HepG2 (cell line): ENCODE data around the gene CFAP54. TPM values are rescaled to one million over a fixed set of nuclear protein-coding genes. Genes with fewer than 3 reads are reported as not detected.
"Not testable (repeated sequence)": the region's sequence is repeated elsewhere in the genome, so short reads cannot be mapped to it uniquely, and the experiment has no call there.

Experiments used
- ATAC-seq: fragments of 200-7000 bp; cut with Tn5 transposase; 3 replicates; pipeline ENCODE4 v1.9.1; 2020; ENCODE audit warnings: mild to moderate bottlenecking, moderate library complexity
- BruUV-seq: library from RNA; stranded (reverse); fragments of 400-500 nt; replicated peaks from 2 replicates; lab custom pipeline; 2021; lab: Mats Ljungman, UMichigan
- CTCF ChIA-PET: fragments of 300-600 bp; formaldehyde crosslinking; extraction: SDS; loops from one replicate; lab custom pipeline; 2021; ENCODE audit warnings: low total read pairs, inconsistent platforms, low intra/inter-chr PET ratio; lab: Yijun Ruan, JAX
- POLR2A ChIA-PET: fragments of 350-600 bp; sonication (Branson Sonifier 250); formaldehyde crosslinking; loops from one replicate; lab custom pipeline; 2020; ENCODE audit warnings: antibody characterized with exemption, inconsistent platforms; lab: Yijun Ruan, JAX
- DNase-seq: peaks from one replicate; pipeline ENCODE4 v3.0.0-alpha.2; 2015; ENCODE audit warnings: low spot score
- FAIRE-seq: peaks from 3 replicates; lab custom pipeline; 2011; peaks lifted over from hg19 to GRCh38; lab: Jason Lieb, UNC
- H2AFZ ChIP-seq: one replicate; pipeline ENCODE4 v1.6.1; 2011; ENCODE audit warnings: low read length, inconsistent platforms
- H3K27ac ChIP-seq: fragments of 300-600 bp; 3 replicates; pipeline ENCODE4 v1.8.0; 2011; ENCODE audit warnings: mixed run types, mild to moderate bottlenecking, mixed read lengths, low read length, inconsistent platforms; ENCODE audit not compliant: insufficient read depth; ENCODE audit errors: extremely low read length
- H3K27me3 ChIP-seq, 2 experiments: fragments of 200-600 bp in 1 of 2; 2 replicates in 1 of 2; 3 replicates in 1 of 2; pipeline versions ENCODE4 v1.6.0 to v1.8.0; 2011; ENCODE audit warnings: low read length in 2 of 2, mild to moderate bottlenecking in 2 of 2, moderate library complexity in 2 of 2, inconsistent platforms in 1 of 2; ENCODE audit not compliant: insufficient read depth in 2 of 2, control insufficient read depth in 1 of 2
- H3K36me3 ChIP-seq, 2 experiments: fragments of 200-600 bp in 1 of 2; replicated peaks in 1 of 2; 2 replicates in 1 of 2; 3 replicates in 1 of 2; pipeline versions ENCODE4 v1.5.1 to v1.8.0; 2011; ENCODE audit warnings: low read length in 2 of 2, inconsistent platforms in 1 of 2; ENCODE audit not compliant: insufficient read depth in 2 of 2, control insufficient read depth in 1 of 2
- H3K4me1 ChIP-seq: 2 replicates; pipeline ENCODE4 v1.5.1; 2012; ENCODE audit warnings: low read length, inconsistent platforms; ENCODE audit not compliant: insufficient read depth
- H3K4me2 ChIP-seq: 2 replicates; pipeline ENCODE4 v1.6.0; 2011; ENCODE audit warnings: low read depth, low read length, inconsistent platforms
- H3K4me3 ChIP-seq, 3 experiments: fragments of 200-600 bp in 1 of 3; sonication (generic), shearing (Covaris generic) in 1 of 3; replicated peaks in 1 of 3; 2 replicates each; pipeline ENCODE4 v1.5.1; 2011 to 2016; ENCODE audit warnings: low read length in 3 of 3, inconsistent platforms in 2 of 3, low read depth in 2 of 3, mild to moderate bottlenecking in 2 of 3, control low read depth in 1 of 3, mixed read lengths in 1 of 3; ENCODE audit not compliant: insufficient read depth in 1 of 3
- H3K79me2 ChIP-seq: one replicate; pipeline ENCODE4 v1.6.1; 2011; ENCODE audit warnings: low read length, inconsistent platforms; ENCODE audit not compliant: insufficient read depth
- H3K9ac ChIP-seq: 2 replicates; pipeline ENCODE4 v1.6.0; 2011; ENCODE audit warnings: mild to moderate bottlenecking, low read depth, low read length, inconsistent platforms; ENCODE audit not compliant: insufficient read depth
- H3K9me3 ChIP-seq: 2 replicates; pipeline ENCODE4 v1.5.1; 2012; ENCODE audit warnings: mild to moderate bottlenecking, low read length
- H4K20me1 ChIP-seq: 2 replicates; pipeline ENCODE4 v1.6.0; 2011; ENCODE audit warnings: inconsistent platforms, mild to moderate bottlenecking, low read length, moderate library complexity; ENCODE audit not compliant: insufficient read depth
- ELF1 ChIP-seq: sonication (generic); formaldehyde crosslinking; IDR thresholded peaks from 2 replicates; pipeline ENCODE4 v1.4.0; 2020; ENCODE audit warnings: missing genetic modification reagents
- IRF2 ChIP-seq: IDR thresholded peaks from 2 replicates; pipeline ENCODE4 v1.6.1; 2018; ENCODE audit warnings: missing genetic modification reagents, missing compliant biosample characterization
- MZF1 ChIP-seq: sonication (generic); formaldehyde crosslinking; IDR thresholded peaks from 2 replicates; pipeline ENCODE4 v1.8.1; 2023; ENCODE audit warnings: mild to moderate bottlenecking, missing genetic modification reagents, borderline replicate concordance
- PBX3 ChIP-seq: sonication (generic); formaldehyde crosslinking; IDR thresholded peaks from 2 replicates; pipeline ENCODE4 v1.8.1; 2023; ENCODE audit warnings: missing genetic modification reagents, inconsistent platforms, borderline replicate concordance
- RFX1 ChIP-seq: fragments of 450-650 bp; IDR thresholded peaks from 2 replicates; pipeline ENCODE4 v1.6.1; 2017
- RXRA ChIP-seq: sonication (generic); formaldehyde crosslinking; IDR thresholded peaks from 2 replicates; pipeline ENCODE4 v1.5.1; 2020; ENCODE audit warnings: missing genetic modification reagents
- TCF12 ChIP-seq, 2 experiments: fragments of 450-650 bp in 1 of 2; sonication (generic) in 1 of 2; formaldehyde crosslinking in 1 of 2; IDR thresholded peaks; 2 replicates each; pipeline versions ENCODE4 v1.6.1 to v1.8.0; 2017 to 2022; ENCODE audit warnings: antibody characterized with exemption in 1 of 2, mild to moderate bottlenecking in 1 of 2, missing genetic modification reagents in 1 of 2, moderate library complexity in 1 of 2
- ZNF136 ChIP-seq: sonication (generic); formaldehyde crosslinking; IDR thresholded peaks from 2 replicates; pipeline ENCODE4 v1.8.1; 2022; ENCODE audit warnings: low read depth, mild to moderate bottlenecking, moderate library complexity, missing genetic modification reagents
- ZSCAN12 ChIP-seq: sonication (generic); formaldehyde crosslinking; IDR thresholded peaks from 2 replicates; pipeline ENCODE4 v1.9.0; 2021; ENCODE audit warnings: mild to moderate bottlenecking, missing genetic modification reagents
- ZSCAN29 ChIP-seq: sonication (generic); formaldehyde crosslinking; conservative IDR thresholded peaks from 2 replicates; pipeline ENCODE4 v1.4.0; 2020; ENCODE audit warnings: mild to moderate bottlenecking, missing genetic modification reagents
- WGBS: methylation state at CpG from one replicate; pipeline ENCODE4 v1.1.6; 2017; ENCODE audit warnings: low lambda C conversion rate; 5-methylcytosine and 5-hydroxymethylcytosine counted together
- in situ Hi-C: cut with HindIII; loops from 2 replicates; pipeline ENCODE4 v1.10.0; 2017; ENCODE audit warnings: low pct_unique_long_range_greater_than_20kb; ENCODE audit not compliant: extremely low pct_ligation_motif_present
- intact Hi-C: fragments of 100-400 bp; cut with micrococcal nuclease; formaldehyde crosslinking; loops from one replicate; pipeline ENCODE4 v1.10.0; 2022; ENCODE audit not compliant: unreplicated experiment
- polyA plus RNA-seq, 8 experiments: library from polyadenylated mRNA; depleted of rRNA in 3 of 8; stranded (reverse) in 7 of 8; unstranded in 1 of 8; fragments of >200 nt; fragmentation: Illumina TruSeq in 4 of 8; extraction: Trizol in 4 of 8; gene quantifications; 2 replicates each; pipeline versions ENCODE4 v1.2.1 to v1.2.3, GENCODE V29; 2011 to 2016; ENCODE audit warnings: low read depth in 4 of 8, missing spikeins in 1 of 8, mixed read lengths in 1 of 8; ENCODE audit not compliant: insufficient read depth in 1 of 8
- total RNA-seq, 5 experiments: library from RNA; depleted of rRNA; stranded (reverse); fragments of >200 nt; fragmentation: Illumina TruSeq; extraction: Trizol; gene quantifications; 2 replicates each; pipeline ENCODE4 v1.2.3, GENCODE V29; 2016; ENCODE audit warnings: low read depth in 1 of 5
- TF ChIP-seq, protein P1 (sequence below): sonication (generic); formaldehyde crosslinking; IDR thresholded peaks from 2 replicates; pipeline ENCODE4 v1.4.0; 2020; ENCODE audit warnings: missing genetic modification reagents

Gene CFAP54
- total and polyA plus RNA-seq, 2 of the 13 experiments (the other 11 are each of a cell fraction or from before 2014, with no cell fraction given) = not detected

- TF ChIP-seq, protein P1, sequence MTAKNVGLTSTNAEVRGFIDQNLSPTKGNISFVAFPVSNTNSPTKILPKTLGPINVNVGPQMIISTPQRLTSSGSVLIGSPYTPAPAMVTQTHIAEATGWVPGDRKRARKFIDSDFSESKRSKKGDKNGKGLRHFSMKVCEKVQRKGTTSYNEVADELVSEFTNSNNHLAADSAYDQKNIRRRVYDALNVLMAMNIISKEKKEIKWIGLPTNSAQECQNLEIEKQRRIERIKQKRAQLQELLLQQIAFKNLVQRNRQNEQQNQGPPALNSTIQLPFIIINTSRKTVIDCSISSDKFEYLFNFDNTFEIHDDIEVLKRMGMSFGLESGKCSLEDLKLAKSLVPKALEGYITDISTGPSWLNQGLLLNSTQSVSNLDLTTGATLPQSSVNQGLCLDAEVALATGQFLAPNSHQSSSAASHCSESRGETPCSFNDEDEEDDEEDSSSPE = no peak
- TF ChIP-seq TCF12 (IDR thresholded peaks at IDR 0.05) (no peak), TCF12 (CRISPR knock-in tag; IDR thresholded peaks at IDR 0.05) (no peak), RXRA (CRISPR knock-in tag) (no peak), MZF1 (CRISPR knock-in tag) (no peak)
- TF ChIP-seq, all 625 proteins: peak for 0
Observed at GRCh38 chr12:96456265-96456974, 33.0 kb upstream of the CFAP54 start (continued).

DNA sequence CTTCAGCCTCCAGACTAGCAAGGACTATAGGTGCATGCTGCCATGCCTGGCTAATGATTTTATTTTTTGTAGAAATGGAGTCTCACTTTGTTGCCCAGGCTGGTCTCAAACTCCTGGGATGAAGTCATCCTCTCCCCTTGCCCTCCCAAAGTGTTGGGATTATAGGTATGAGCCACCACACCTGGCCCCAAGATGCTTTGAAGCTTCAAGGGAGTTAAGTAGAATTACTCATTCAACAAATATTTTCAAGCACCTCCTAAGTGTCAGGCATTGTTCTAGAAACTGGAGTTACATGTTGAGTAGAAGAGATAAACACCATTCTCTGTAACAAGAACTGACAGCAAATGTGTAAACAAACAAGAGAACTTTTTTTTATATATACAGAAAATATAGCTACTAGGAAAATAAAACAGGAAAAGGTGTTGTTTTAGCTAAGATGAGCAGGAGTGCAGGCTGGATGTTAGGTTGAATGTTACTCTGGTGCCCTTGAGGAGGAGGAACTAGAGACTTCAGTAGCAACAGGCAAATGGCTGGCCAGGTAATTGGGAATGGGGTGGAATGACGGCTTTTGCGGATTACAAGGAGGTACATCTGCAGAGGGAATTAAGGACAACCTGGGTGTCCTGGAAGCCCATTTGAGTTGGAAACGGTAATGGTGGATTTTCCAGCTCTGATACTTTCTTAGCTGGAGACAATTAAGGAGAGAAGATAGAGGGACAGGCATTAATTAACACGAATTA is 32.0 kb upstream of the CFAP54 start:
- Histone ChIP-seq H3K27me3 (no peaks in the 10 kb centered on the region), H3K27ac (no peak overlapping the region), H3K4me2 (no peak overlapping the region), H3K9me3 (no peaks in the 10 kb centered on the region), H3K9ac (no peak overlapping the region), H3K4me3 (no peak overlapping the region), H3K79me2 (no peaks in the 10 kb centered on the region), H4K20me1 (no peaks in the 10 kb centered on the region), H2AFZ (no peak overlapping the region), H3K4me1 (no peaks in the 10 kb centered on the region), H3K36me3 (no peaks in the 10 kb centered on the region)
- FAIRE-seq (no peak), DNase-seq (no peak), ATAC-seq (no peak)
- ChIA-PET CTCF (no interaction called here), POLR2A (no interaction called here)
- intact Hi-C loops = no loop called here
- BruUV-seq = no TSS peak
- no peak for TF ChIP-seq ELF1 (CRISPR knock-in tag)
- TF ChIP-seq ZSCAN29 (CRISPR knock-in tag) = no peak
- no peak for TF ChIP-seq ZSCAN12 (CRISPR knock-in tag)
- no peak for TF ChIP-seq ZNF136 (CRISPR knock-in tag)
- TF ChIP-seq PBX3 (CRISPR knock-in tag) = no peak
- TF ChIP-seq RFX1 = no peak
- no peak for TF ChIP-seq IRF2 (CRISPR knock-in tag)
- 51% methylated on average over 4 of the region's 4 CpGs for WGBS
- in situ Hi-C loops = no loop called here

- FAIRE-seq, in situ Hi-C loops, H2AFZ ChIP-seq, H3K4me3 ChIP-seq, DNase-seq, H3K79me2 ChIP-seq, H3K27ac ChIP-seq, H4K20me1 ChIP-seq, H3K9ac ChIP-seq, H3K4me1 ChIP-seq, H3K9me3 ChIP-seq, H3K36me3 ChIP-seq, POLR2A ChIA-PET, H3K27me3 ChIP-seq, BruUV-seq, intact Hi-C loops, ATAC-seq, H3K4me2 ChIP-seq, CTCF ChIA-PET: not testable (repeated sequence)
- WGBS = 45% methylated on average over 6 of the region's 6 CpGs
Observed at GRCh38 chr12:96459281-96459680, 30.1 kb upstream of the CFAP54 start.
